Peyer's patch (tissue), 4 donors: ENCODE data around the gene L3MBTL4. TPM values are rescaled to one million over a fixed set of nuclear protein-coding genes. Genes with fewer than 3 reads are reported as not detected.

Experiments used
- DNase-seq, 3 donors: peaks; one replicate each; pipeline ENCODE4 v3.0.0-alpha.2; 2017 to 2019
- H3K27ac ChIP-seq, 4 donors: fragments of 200-600 bp; sonication (generic); one replicate each; pipeline ENCODE4 v1.5.1; 2016 to 2019
- H3K27me3 ChIP-seq, 2 donors: fragments of 200-600 bp; sonication (generic); one replicate each; pipeline ENCODE4 v1.5.1; 2019
- H3K36me3 ChIP-seq, 3 donors: fragments of 200-600 bp; sonication (generic); one replicate each; pipeline ENCODE4 v1.5.1; 2016 to 2019
- H3K4me1 ChIP-seq, 4 donors: fragments of 200-600 bp; sonication (generic); one replicate each; pipeline ENCODE4 v1.5.1; 2016 to 2019
- H3K4me3 ChIP-seq, 4 donors: fragments of 200-600 bp; sonication (generic); 1 replicate in 3 of 4; 2 replicates in 1 of 4; pipeline ENCODE4 v1.5.1; 2016 to 2019; ENCODE audit warnings: mild to moderate bottlenecking in 1 of 4
- H3K9me3 ChIP-seq, 4 donors: fragments of 200-600 bp; sonication (generic); one replicate each; pipeline ENCODE4 v1.5.1; 2016 to 2019; ENCODE audit warnings: mild to moderate bottlenecking in 1 of 4
- POLR2A ChIP-seq, 2 donors: fragments of 450-650 bp; IDR thresholded peaks; one replicate each; pipeline ENCODE4 v1.5.1; 2017; ENCODE audit warnings: antibody characterized with exemption in 2 of 2, mild to moderate bottlenecking in 2 of 2, moderate library complexity in 2 of 2
- total RNA-seq, 4 donors: library from RNA; depleted of rRNA; stranded (reverse); fragments of >200 nt; gene quantifications; one replicate each; pipeline ENCODE4 v1.1.0, GENCODE V29; 2016
- TF ChIP-seq, protein P1 (sequence below), 6 experiments: fragments of 450-650 bp in 4 of 6; fragments of 200-600 bp in 2 of 6; sonication (generic) in 1 of 6; IDR thresholded peaks; one replicate each; pipeline ENCODE4 v1.5.1; 2017 to 2019; ENCODE audit warnings: antibody characterized with exemption in 6 of 6, mild to moderate bottlenecking in 3 of 6, moderate library complexity in 1 of 6

L3MBTL4 gene
- total RNA-seq, 4 donors from 2014 or later = 6.5 to 25.6 (median 13.7) TPM

GRCh38 chr18:6013171-6013810, 401.4 kb downstream of the L3MBTL4 start:
- Histone ChIP-seq H3K27ac (no peak overlapping the region), H3K36me3 (no peaks in the 10 kb centered on the region), H3K27me3 (no peaks in the 10 kb centered on the region), H3K9me3 (no peaks in the 10 kb centered on the region), H3K4me3 (no peak overlapping the region), H3K4me1 (no peaks in the 10 kb centered on the region)
- TF ChIP-seq, protein P1, sequence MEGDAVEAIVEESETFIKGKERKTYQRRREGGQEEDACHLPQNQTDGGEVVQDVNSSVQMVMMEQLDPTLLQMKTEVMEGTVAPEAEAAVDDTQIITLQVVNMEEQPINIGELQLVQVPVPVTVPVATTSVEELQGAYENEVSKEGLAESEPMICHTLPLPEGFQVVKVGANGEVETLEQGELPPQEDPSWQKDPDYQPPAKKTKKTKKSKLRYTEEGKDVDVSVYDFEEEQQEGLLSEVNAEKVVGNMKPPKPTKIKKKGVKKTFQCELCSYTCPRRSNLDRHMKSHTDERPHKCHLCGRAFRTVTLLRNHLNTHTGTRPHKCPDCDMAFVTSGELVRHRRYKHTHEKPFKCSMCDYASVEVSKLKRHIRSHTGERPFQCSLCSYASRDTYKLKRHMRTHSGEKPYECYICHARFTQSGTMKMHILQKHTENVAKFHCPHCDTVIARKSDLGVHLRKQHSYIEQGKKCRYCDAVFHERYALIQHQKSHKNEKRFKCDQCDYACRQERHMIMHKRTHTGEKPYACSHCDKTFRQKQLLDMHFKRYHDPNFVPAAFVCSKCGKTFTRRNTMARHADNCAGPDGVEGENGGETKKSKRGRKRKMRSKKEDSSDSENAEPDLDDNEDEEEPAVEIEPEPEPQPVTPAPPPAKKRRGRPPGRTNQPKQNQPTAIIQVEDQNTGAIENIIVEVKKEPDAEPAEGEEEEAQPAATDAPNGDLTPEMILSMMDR (IDR thresholded peaks at IDR 0.05) = no peak
- no peak for TF ChIP-seq POLR2A (IDR thresholded peaks at IDR 0.05)
- no peak for DNase-seq

DNA sequence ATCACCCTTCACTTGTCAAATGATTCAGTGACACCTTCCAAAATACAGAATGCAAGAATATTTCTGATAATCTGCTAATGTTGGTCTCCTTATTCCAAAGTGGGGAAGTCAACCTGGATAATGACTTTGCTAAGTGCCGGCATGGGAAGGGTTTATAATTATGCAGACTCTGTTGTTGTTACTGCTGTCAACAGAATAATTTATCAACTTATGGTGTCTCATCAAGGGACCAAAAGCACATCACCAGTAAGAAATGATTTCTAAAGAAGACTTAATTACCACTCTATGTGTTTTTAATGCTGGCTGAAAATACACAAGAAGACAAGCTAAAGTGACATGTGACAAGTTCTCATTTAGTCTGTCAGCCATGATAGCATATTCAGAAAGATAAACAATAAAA, 403.8 kb downstream of the L3MBTL4 start:
- Histone ChIP-seq H3K4me3 (no peak overlapping the region), H3K27me3 (no peaks in the 10 kb centered on the region), H3K36me3 (no peaks in the 10 kb centered on the region), H3K4me1 (no peaks in the 10 kb centered on the region), H3K9me3 (no peaks in the 10 kb centered on the region), H3K27ac (no peak overlapping the region)
- TF ChIP-seq POLR2A (IDR thresholded peaks at IDR 0.05) = no peak
- TF ChIP-seq, protein P1 (IDR thresholded peaks at IDR 0.05) = no peak
- no peak for DNase-seq

GRCh38 chr18:6010284-6010683, 404.4 kb downstream of the L3MBTL4 start:
- DNase-seq = no peak
- Histone ChIP-seq H3K27me3 (no peaks in the 10 kb centered on the region), H3K4me3 (no peak overlapping the region), H3K27ac (no peak overlapping the region), H3K4me1 (no peaks in the 10 kb centered on the region), H3K36me3 (no peaks in the 10 kb centered on the region), H3K9me3 (no peaks in the 10 kb centered on the region)
- no peak for TF ChIP-seq POLR2A (IDR thresholded peaks at IDR 0.05)
- TF ChIP-seq, protein P1 (IDR thresholded peaks at IDR 0.05) = no peak

GRCh38 chr18:6009756-6010155, 405.0 kb downstream of the L3MBTL4 start:
- Histone ChIP-seq H3K27me3 (no peaks in the 10 kb centered on the region), H3K36me3 (no peaks in the 10 kb centered on the region), H3K9me3 (no peaks in the 10 kb centered on the region), H3K27ac (no peak overlapping the region), H3K4me3 (no peak overlapping the region), H3K4me1 (no peaks in the 10 kb centered on the region)
- DNase-seq = no peak
- TF ChIP-seq, protein P1 (IDR thresholded peaks at IDR 0.05) = no peak
- no peak for TF ChIP-seq POLR2A (IDR thresholded peaks at IDR 0.05)

DNA sequence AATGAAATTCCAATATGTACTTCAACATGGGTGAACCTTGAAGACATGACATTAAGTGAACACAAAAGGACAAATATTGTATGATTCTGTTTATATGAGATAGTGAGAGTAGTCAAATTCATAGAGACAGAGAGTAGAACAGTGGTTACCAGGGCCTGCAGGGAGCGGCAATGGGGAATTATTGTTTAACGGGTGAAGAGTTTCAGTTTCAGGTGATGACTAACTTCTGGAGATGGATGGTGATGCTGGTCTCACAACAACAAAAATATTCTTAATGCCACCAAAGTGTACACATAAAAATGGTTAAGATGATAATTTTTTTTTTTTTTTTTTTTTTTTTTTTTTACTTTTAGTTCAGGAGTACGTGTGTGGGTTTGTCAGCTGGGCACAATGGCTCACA, 410.0 kb downstream of the L3MBTL4 start:
- TF ChIP-seq, protein P1 (IDR thresholded peaks at IDR 0.05) = no peak
- no peak for TF ChIP-seq POLR2A (IDR thresholded peaks at IDR 0.05)
- Histone ChIP-seq H3K27ac (no peak overlapping the region), H3K36me3 (no peaks in the 10 kb centered on the region), H3K9me3 (no peaks in the 10 kb centered on the region), H3K4me3 (no peak overlapping the region), H3K4me1 (no peaks in the 10 kb centered on the region), H3K27me3 (no peaks in the 10 kb centered on the region)
- no peak for DNase-seq

- no peak for DNase-seq
- Histone ChIP-seq H3K36me3 (no peaks in the 10 kb centered on the region), H3K9me3 (no peaks in the 10 kb centered on the region), H3K4me1 (no peaks in the 10 kb centered on the region), H3K27ac (no peak overlapping the region), H3K27me3 (no peaks in the 10 kb centered on the region), H3K4me3 (no peak overlapping the region)
- TF ChIP-seq, protein P1 (IDR thresholded peaks at IDR 0.05) = no peak
- no peak for TF ChIP-seq POLR2A (IDR thresholded peaks at IDR 0.05)
Observed at GRCh38 chr18:6004119-6004518, 410.6 kb downstream of the L3MBTL4 start.
